Measurements from ENCODE around the gene HIC1. TPM values are rescaled to one million over a fixed set of nuclear protein-coding genes. Genes with fewer than 3 reads are reported as not detected.
A peak's percentile ranks its signal among the peaks of the same experiment; 100 is the strongest.

HIC1 gene
- total and polyA plus RNA-seq, 8 donors = 17.4 to 37.5 (median 24.6) TPM

DNA sequence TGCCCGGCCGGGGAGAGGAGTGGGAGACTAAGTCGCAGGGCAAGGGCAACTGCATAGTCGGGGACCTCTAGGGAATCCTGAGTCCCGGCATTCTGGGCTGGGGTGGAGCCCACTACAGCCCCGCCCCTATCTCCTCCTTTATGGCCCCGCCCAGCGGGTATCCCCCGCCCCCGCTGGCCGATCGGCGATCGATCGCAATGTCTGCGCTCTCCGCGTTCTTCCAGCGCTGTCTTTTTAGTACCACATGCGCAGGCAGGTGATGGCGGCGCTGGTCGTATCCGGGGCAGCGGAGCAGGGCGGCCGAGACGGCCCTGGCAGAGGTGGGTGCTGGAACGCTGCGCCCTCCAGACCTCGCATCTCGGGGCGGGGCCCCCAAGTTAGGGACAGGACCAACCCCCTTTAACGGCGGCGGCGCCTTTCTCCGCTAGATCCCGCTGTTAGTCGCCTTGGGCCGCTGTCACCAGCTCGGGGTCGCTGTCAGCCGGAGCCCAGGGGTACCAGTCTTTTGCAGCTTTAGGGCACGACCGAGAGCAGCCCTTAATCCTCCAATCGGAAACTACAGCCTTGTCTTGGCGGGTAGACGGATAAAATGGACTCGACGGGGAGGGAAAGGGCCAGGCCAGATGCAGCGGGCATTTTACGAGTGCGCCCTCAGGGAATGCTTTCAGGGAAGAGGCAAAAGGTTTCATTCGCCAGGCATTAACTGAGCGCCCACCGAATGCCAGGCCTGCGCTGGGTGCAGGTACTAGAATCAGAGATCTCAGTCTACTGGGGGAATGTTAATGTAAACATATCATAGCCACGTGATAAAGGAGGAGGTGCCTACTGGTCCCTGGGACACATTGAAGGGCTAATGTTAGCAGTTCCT, 24.8 kb upstream of the HIC1 start, which contains the start of gene DPH1:
Gene DPH1, plus strand, starts transcription at position 243 of the 868 bp plus-strand sequence. Its CDS starts 17 bp downstream, at position 260.
- H3K27ac ChIP-seq = peak within 1 kb of the TSS; percentile 6 to 71

DNA sequence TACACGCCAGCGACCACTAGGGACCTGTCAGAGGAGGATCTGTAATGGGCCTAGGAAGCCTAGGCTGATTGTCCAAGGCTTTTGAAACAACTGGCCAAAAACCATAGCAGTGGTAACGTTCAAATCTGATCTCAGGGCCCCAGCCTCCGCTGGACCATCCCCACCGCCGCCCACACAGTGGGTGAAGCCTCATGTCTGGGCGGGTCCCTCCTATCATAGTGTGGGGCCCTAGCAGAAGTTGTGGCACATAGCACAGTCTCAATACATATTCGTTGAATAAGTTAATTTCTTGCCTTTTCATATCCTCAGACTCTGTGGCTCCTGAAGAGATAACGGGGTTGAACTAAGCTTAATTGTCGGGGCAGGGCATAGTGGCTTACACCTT, 24.1 kb upstream of the HIC1 start:
- H3K27ac ChIP-seq = no peak overlapping the region
- H3K9me3 ChIP-seq = no peaks in the 10 kb centered on the region
- H3K36me3 ChIP-seq = peaks cover 0 to 14% of the 10 kb centered on the region in 2 donors
- peaks cover 0 to 45% of the 10 kb centered on the region in 2 donors for H3K27me3 ChIP-seq
- peak in 2 of 4 donors; percentile 64 to 65 for DNase-seq
- peaks cover 10 to 21% of the 10 kb centered on the region in 2 donors for H3K4me1 ChIP-seq
- ATAC-seq = no peak
- TF ChIP-seq, protein P1, sequence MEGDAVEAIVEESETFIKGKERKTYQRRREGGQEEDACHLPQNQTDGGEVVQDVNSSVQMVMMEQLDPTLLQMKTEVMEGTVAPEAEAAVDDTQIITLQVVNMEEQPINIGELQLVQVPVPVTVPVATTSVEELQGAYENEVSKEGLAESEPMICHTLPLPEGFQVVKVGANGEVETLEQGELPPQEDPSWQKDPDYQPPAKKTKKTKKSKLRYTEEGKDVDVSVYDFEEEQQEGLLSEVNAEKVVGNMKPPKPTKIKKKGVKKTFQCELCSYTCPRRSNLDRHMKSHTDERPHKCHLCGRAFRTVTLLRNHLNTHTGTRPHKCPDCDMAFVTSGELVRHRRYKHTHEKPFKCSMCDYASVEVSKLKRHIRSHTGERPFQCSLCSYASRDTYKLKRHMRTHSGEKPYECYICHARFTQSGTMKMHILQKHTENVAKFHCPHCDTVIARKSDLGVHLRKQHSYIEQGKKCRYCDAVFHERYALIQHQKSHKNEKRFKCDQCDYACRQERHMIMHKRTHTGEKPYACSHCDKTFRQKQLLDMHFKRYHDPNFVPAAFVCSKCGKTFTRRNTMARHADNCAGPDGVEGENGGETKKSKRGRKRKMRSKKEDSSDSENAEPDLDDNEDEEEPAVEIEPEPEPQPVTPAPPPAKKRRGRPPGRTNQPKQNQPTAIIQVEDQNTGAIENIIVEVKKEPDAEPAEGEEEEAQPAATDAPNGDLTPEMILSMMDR (IDR thresholded peaks at IDR 0.05) = peak; percentile 25 to 47
- intact Hi-C loops (cut with DNase I) = no loop called here
- peak overlapping the region; percentile 80 to 99 for H3K4me3 ChIP-seq

More for the DNA sequence above, 24.8 kb upstream of the HIC1 start, which contains the start of gene DPH1:
- Histone ChIP-seq H3K36me3 (peaks cover 0 to 7% of the 10 kb centered on the region in 2 donors), H3K4me1 (peaks cover 11 to 27% of the 10 kb centered on the region in 2 donors), H3K27me3 (peaks cover 6 to 52% of the 10 kb centered on the region in 2 donors), H3K4me3 (peak within 1 kb of the TSS; percentile 80 to 99), H3K9me3 (no peaks in the 10 kb centered on the region)
- TF ChIP-seq, protein P1 (IDR thresholded peaks at IDR 0.05) = no peak
- peak; percentile 62 to 93 (median 87) for DNase-seq
- peak; percentile 92 for ATAC-seq
- intact Hi-C loops (cut with DNase I) = loop anchor here in 1 of 2 donors (5.0 kb wide), 1 partner anchor 123 kb away; no protein-coding TSS in a partner anchor

DNA sequence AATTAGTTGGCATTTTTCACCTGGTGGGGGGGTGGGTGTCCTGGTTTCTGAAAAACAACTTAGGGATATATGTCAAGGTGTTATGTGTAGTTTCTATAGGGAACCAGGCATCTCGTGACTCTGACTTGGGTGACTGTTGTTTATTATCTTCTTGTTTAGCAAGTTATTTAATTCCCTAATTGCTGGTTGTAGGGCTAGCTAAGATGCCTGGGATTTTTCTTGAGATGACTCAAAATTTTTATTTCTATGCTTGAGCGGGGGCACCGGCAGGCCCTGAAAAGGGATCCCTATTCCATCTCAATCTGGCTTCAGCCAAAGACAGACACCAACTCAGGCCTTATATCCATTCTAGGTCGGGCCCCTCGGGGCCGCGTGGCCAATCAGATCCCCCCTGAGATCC, 21.8 kb upstream of the HIC1 start:
- Histone ChIP-seq H3K9me3 (no peaks in the 10 kb centered on the region), H3K4me3 (no peak overlapping the region), H3K27me3 (peaks cover 0 to 22% of the 10 kb centered on the region in 2 donors), H3K36me3 (peaks cover 0 to 37% of the 10 kb centered on the region in 2 donors), H3K4me1 (peaks cover 6 to 15% of the 10 kb centered on the region in 2 donors), H3K27ac (no peak overlapping the region)
- intact Hi-C loops (cut with DNase I) = no loop called here
- DNase-seq = no peak
- ATAC-seq = no peak
- TF ChIP-seq, protein P1 (IDR thresholded peaks at IDR 0.05) = no peak

DNA sequence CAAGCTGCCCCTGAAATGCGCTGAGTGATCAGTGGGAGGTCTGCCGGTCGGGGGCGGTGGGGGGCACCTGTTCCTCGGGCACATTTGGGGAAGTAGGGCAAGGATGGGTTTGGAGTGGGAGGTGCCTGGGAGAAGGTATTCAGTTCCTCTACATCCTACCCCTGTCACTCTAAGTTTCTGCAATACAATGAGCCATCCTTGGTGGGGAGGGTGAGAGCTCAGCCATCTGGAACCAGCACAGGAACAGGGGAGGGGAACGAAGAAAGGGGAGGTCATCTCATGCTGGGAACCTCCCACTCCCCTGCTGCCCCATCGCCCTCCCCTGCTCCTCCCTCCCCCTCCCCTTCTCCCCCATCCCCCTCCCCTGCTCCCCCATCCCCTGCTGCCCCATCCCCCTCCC, 20.7 kb upstream of the HIC1 start:
- TF ChIP-seq, protein P1 (IDR thresholded peaks at IDR 0.05) = no peak
- Histone ChIP-seq H3K27me3 (peaks cover 0 to 11% of the 10 kb centered on the region in 2 donors), H3K27ac (no peak overlapping the region), H3K36me3 (peaks cover 0 to 40% of the 10 kb centered on the region in 2 donors), H3K4me1 (peaks cover 6 to 15% of the 10 kb centered on the region in 2 donors), H3K9me3 (no peaks in the 10 kb centered on the region), H3K4me3 (no peak overlapping the region)
- ATAC-seq (no peak), DNase-seq (no peak)
- intact Hi-C loops (cut with DNase I) = no loop called here
